ENCODE data around the gene PRKAR1A. TPM values are rescaled to one million over a fixed set of nuclear protein-coding genes. Genes with fewer than 3 reads are reported as not detected.

PRKAR1A gene
- total and polyA plus RNA-seq, 2 experiments from 2014 or later, result 301 to 473 TPM

DNA sequence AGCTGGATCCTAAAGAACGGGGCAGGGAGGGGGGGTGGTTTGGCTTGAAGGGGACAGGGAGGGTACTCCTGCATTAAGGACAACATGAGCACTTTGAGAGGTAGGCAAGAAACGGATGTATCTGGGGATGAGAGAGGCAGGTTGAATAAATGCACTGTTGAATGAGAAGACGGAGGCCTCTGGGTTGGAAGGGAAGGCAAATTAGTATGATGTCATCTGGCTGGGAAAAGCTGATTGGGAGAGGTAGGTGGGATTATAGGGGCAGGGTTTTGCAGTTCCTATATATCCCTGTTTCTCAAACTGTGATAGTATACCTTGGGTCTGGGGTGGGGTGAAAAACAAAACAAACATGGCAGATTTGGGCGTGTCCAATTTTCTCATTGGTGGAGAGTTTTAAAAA, 44.3 kb downstream of the PRKAR1A start:
- H3K4me3 ChIP-seq, result no peak overlapping the region

GRCh38 chr17:68559316-68559715, 47.1 kb downstream of the PRKAR1A start:
- no peak overlapping the region for H3K4me3 ChIP-seq
- peaks cover 2% of the 10 kb centered on the region for H3K36me3 ChIP-seq
- H3K4me1 ChIP-seq (ENCODE audit: low read depth), result no peaks in the 10 kb centered on the region
- H3K27me3 ChIP-seq, result no peaks in the 10 kb centered on the region
- DNase-seq (ENCODE audit: low read depth in 1 of 2, low spot score in 1 of 2), result no peak
- no peak for TF ChIP-seq CTCF (IDR thresholded peaks at IDR 0.05; ENCODE audit: low read depth, low read length)
- no peaks in the 10 kb centered on the region for H3K9me3 ChIP-seq (ENCODE audit: low read depth)
- no peak overlapping the region for H3K27ac ChIP-seq

More for the DNA sequence above, 44.3 kb downstream of the PRKAR1A start:
- Histone ChIP-seq H3K9me3 (ENCODE audit: low read depth) (no peaks in the 10 kb centered on the region), H3K27me3 (no peaks in the 10 kb centered on the region), H3K27ac (no peak overlapping the region), H3K4me1 (ENCODE audit: low read depth) (no peaks in the 10 kb centered on the region), H3K36me3 (peaks cover 3% of the 10 kb centered on the region)
- DNase-seq (ENCODE audit: low read depth in 1 of 2, low spot score in 1 of 2), result no peak
- no peak for TF ChIP-seq CTCF (IDR thresholded peaks at IDR 0.05; ENCODE audit: low read depth, low read length)

DNA sequence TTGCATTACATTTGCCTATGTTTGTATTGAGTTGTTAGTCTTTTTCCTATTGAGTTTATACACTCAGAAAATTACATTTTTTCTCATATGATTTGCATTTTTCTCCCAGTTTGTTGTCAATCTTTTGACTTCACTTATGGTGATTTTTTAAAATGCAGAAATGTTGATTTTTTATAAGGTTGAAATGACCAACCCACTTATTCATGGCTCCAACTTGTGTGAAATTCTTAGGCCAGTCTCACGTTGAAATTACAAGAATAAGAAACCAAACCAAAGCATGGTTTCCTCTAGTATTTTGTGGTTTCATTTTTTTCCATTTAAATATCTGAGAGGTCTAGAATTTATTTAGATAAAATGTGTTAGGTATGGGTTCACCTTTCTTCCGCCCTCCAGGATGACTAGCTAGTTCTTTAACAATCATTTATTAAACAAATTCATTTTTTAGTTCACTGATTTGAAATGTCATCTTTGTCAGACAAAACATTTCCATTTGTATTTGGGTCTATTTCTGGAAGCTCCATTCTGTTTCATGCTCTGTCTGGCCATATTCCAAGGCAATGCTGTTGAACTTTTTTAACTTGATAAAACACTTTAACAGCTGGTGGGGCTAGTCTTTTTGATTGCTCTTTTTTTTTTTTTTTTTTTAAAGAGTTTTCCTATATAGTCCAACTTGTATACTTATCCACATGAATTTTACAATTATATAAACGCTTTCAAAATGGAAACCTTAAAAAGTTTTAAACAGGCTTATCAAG, 48.9 kb downstream of the PRKAR1A start:
- no peak overlapping the region for H3K27ac ChIP-seq
- no peaks in the 10 kb centered on the region for H3K9me3 ChIP-seq (ENCODE audit: low read depth)
- TF ChIP-seq CTCF (IDR thresholded peaks at IDR 0.05; ENCODE audit: low read depth, low read length), result no peak
- H3K27me3 ChIP-seq, result no peaks in the 10 kb centered on the region
- no peaks in the 10 kb centered on the region for H3K36me3 ChIP-seq
- H3K4me3 ChIP-seq, result no peak overlapping the region
- DNase-seq (ENCODE audit: low read depth in 1 of 2, low spot score in 1 of 2), result peak in 1 of 2 donors; percentile 62
- no peaks in the 10 kb centered on the region for H3K4me1 ChIP-seq (ENCODE audit: low read depth)

- no peak for DNase-seq (ENCODE audit: low read depth in 1 of 2, low spot score in 1 of 2)
- Histone ChIP-seq H3K9me3 (ENCODE audit: low read depth) (no peaks in the 10 kb centered on the region), H3K4me1 (ENCODE audit: low read depth) (no peaks in the 10 kb centered on the region), H3K27me3 (no peaks in the 10 kb centered on the region), H3K4me3 (no peak overlapping the region), H3K27ac (no peak overlapping the region), H3K36me3 (no peaks in the 10 kb centered on the region)
- TF ChIP-seq CTCF (IDR thresholded peaks at IDR 0.05; ENCODE audit: low read depth, low read length), result no peak
Measured at GRCh38 chr17:68562736-68563135, 50.5 kb downstream of the PRKAR1A start.

GRCh38 chr17:68564415-68565111, 52.3 kb downstream of the PRKAR1A start:
- no peak for TF ChIP-seq CTCF (IDR thresholded peaks at IDR 0.05; ENCODE audit: low read depth, low read length)
- Histone ChIP-seq H3K4me1 (ENCODE audit: low read depth) (no peaks in the 10 kb centered on the region), H3K4me3 (no peak overlapping the region), H3K27ac (no peak overlapping the region), H3K9me3 (ENCODE audit: low read depth) (no peaks in the 10 kb centered on the region), H3K27me3 (no peaks in the 10 kb centered on the region), H3K36me3 (no peaks in the 10 kb centered on the region)
- DNase-seq (ENCODE audit: low read depth in 1 of 2, low spot score in 1 of 2), result no peak

All from cardiac muscle cell (in vitro differentiated cells and primary cell).